NCI-H1105 treated with DMSO at 0.1 percent for 48 hours (cell line): ENCODE data around the gene ARHGEF40.

Experiments
- DNase-seq: peaks from one replicate; lab custom pipeline; 2025; lab: John Stamatoyannopoulos, UW

The ARHGEF40 gene

GRCh38 chr14:21098076-21098891 is 28.2 kb downstream of the ARHGEF40 start, which contains the start of gene ZNF219:
Gene ZNF219 (minus strand): TSS chr14:21098655. CDS start chr14:21093591, 5,064 bp downstream.
- peak; percentile 51 for DNase-seq

- DNase-seq = peak; percentile 51
Measured at GRCh38 chr14:21098892-21099595, 28.9 kb downstream of the ARHGEF40 start.

DNA sequence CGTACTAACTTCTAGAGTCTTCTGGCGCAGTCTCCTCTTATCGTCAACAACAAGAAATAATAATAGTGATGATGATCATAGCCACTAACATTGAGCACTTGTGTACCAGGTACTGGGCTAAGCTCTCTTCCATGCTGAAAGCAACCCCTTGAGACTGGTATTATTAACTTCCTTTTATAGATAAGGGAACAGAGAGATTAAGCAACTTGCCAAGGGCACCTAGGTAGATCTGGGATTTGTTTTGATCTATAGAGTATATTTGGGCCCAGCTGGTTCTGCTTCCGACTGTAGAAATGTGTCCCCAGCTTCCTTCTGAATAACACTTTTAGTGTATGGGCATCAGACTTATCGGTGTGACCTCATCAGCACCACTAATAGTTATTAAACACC is 29.5 kb downstream of the ARHGEF40 start:
- DNase-seq = no peak

DNA sequence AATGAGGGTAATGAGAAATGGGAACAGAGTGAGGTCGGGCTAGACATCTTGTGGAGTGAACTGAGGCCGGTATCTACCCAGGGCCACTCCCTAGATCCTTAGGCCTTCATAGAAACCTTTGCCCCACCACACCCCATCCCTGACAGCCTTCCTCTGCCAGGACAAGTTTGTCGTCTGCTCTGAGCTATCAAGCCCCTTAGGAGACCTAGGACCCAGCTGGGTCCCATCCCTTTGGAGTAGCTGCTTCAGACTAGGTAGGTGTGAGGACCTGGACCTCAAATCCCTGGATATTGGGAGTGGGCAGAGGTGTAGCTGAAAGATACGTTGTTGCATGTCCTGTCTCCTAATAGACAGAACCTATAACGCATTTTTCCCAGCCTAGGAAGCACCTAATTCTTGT is 30.8 kb downstream of the ARHGEF40 start, which contains the start of gene TMEM253:
TSS of gene TMEM253 (plus strand) at position 136 of the 400 bp plus-strand sequence. CDS start 278 bp downstream, outside the sequence.
- DNase-seq = no peak

- no peak for DNase-seq
Measured at GRCh38 chr14:21101802-21102413, 31.8 kb downstream of the ARHGEF40 start.

DNA sequence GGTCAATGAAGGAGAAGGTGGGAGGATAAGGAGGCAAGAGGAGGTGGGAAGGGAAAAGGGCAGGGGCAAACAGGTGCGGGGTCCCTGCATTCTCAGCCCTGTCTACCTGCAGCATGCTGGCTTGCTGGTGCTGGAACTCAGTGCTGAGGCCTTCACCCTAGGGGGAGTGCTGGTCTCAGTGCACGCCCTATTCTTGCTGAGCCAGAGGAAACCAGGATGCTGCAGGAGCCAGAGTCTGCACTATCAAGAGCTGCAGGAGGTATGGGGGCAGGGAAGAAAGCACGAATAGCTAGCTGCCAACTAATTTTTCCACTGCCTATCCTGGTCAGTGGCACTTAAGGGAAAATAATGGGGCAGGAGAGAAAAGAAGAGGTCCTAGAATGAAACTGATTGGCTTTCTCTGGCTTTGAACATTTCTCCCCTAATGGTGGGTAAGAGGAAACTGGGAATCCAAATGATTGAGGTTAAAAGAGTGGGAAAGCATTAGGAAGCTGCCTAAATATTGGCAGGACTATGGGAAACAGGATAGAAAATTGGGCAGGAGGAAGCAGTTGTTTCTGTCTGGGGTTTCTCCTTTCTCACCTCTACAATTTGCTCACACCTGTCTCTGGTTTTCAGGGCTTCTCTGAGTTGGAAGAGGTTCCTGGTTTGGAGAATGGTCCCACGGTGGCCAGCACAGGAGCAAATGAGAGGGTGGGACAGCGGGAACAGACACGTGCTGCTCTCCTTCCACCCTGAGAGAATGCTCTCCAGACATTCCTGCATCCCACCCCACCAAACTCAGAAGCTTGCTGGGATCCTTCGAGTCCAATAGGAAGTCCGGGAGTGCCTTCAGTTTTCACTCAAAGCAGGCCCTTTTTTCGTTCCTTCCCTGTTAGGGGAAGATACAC is 32.7 kb downstream of the ARHGEF40 start:
- DNase-seq = no peak

DNA sequence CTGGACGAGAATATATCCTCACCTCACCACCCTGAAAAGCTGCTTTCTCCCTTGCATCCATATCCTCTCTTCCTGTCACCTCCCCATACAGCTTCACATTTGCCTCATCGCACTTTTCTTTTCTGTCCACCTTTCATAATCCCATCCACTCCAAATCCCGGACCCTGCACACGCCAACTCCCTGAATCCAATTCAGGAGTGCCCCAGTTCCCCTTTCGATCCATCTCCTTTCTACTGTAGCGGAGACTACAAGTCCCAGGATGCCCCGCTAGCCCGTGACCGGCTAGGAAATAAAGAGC is 33.3 kb downstream of the ARHGEF40 start:
- no peak for DNase-seq

DNA sequence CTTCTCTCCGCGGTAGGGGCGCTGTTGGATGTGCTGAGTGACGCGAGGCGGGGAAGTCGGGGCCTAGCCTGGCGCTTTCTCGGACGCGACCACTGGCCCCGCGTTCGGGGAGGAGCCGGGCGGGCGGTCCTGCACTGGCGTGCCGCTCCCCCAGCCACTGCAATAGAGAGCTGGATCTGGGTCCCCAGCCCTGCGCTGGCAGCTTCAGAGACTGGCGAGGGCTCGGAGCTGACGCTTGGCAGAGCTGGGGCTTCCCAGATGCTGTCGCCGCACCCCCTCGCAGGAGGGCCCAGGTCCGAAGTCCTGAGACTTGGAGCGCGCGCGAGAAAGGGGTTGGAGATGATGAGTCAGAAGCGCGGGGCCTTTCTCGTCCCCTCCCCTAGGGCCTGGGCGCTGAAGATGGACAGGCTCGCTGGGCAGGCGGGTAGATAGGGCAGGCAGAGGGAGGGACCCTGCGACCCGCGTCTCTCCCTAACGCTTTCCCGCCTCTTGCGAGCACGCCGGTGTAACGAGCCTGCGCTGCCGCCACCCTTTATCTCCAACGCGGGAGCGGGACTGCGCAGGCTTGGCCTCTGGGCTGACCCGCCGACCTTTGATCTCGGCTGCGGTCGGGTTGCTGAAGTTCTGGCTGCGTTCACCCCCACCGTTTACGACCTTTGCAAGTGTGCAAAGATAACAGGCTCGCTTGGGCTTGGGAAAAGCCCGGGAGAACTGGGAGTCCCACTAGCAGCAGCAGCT is 33.8 kb downstream of the ARHGEF40 start:
- peak; percentile 94 for DNase-seq

DNA sequence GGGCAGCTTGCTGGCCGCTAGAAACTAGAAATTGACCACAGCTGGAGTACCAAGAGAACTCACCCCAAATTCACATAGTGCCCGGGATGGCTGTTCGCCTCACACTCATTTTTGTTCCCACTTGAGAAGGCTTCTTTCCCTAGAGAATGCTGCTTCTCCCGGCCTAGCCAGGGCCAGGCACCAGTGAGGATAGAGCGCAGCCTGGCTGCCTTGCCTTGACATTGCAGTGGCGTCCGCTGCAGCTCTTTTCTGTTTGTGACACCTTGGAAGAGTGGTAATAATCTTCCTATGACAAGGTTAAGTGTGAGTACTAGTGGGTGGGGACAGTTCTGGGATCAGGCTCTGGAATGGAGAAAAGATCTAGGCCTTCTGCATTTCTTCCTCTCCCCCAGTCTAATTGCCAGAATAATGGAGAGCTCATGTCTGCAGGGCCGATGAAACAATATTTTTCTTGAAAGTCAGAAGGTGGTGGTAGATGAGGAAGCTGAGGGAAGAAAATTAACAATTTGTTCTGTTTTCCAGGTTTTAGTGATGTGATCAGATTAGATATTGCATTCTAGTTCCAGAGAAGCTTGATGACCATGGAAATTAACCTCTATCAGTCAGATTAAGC is 34.5 kb downstream of the ARHGEF40 start:
- DNase-seq = peak; percentile 86

- DNase-seq = no peak
Measured at GRCh38 chr14:21105095-21105494, 35.0 kb downstream of the ARHGEF40 start.

DNA sequence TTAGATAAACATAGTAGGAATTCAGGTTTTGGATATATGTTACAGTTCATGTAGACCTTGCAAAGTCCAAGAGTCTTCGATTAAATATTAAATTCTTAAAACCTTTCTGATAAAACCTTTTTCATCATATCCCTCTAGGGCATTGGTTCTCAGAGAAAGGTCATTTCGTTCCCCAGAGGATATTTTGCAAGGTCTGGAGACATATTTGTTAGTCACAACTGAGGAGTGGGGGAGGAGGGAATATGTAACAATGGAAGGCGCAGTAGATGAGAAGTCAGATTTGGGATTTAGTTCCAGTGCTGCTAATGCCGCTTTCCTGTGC is 36.0 kb downstream of the ARHGEF40 start:
- DNase-seq = no peak

- DNase-seq = peak; percentile 80
Measured at GRCh38 chr14:21106498-21107282, 36.6 kb downstream of the ARHGEF40 start.

DNA sequence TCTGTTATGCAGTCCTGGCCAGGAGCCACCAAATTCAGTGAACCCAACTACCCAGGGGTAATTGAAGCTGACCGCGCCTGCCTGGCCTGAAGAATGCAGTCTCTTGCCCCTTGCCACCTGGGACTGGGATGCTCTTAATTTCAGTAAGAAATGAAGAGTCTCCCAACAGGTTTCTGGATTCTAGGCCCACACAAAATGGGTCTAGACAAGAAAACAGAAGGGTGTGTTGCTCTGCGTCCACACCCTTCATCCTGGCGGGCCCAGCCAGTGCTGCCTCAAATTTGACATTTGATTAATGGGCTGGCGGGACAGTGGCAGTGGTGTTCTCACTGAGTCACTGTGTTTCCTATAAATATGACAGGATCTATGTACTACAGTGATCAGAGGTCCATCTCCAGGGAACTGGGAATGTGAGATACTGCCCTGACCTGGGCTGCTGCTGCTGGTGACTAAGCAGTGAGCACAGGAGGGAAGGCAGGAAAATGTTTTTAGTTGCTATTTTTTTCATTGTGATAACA is 37.2 kb downstream of the ARHGEF40 start:
- DNase-seq = no peak

GRCh38 chr14:21108791-21109190 is 38.7 kb downstream of the ARHGEF40 start:
- DNase-seq = no peak

- no peak for DNase-seq
Measured at GRCh38 chr14:21109377-21110138, 39.5 kb downstream of the ARHGEF40 start.

DNA sequence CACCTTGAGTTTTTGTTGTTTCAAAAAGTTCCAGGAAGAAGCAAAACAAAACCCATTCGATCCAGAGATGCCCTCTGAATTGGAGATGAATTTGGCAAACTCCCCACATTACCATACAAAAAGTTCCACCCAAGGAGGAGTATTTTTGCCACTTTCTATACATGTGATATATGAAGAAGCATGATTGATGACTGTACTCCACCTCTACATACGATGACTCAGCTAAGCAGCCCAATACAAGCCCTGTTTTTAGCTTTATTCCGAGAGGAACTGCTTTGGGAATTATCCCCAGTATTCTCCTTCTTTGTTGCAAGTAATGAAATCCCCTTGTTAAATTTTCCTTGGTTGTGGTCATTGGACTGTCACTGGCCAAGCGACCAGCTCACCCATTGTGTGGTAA is 42.2 kb downstream of the ARHGEF40 start:
- no peak for DNase-seq

DNA sequence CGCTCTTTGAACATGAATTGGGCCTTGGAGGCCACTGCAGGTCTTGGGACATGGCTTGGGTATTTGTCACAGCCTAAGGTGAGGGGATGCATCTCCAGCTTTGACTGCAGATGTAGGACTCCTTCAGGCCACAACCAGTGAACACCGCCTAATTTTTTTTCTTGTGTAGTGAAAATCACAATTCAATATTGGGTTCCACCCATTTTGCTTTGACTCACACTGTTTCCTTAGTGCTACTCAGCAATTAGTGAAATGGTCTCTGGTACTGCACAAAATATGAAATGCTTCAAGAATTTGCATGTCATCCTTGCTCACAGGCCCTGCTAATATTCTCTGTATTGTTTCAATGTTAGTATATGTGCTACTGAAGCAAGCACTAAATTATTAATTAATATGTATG is 43.3 kb downstream of the ARHGEF40 start:
- DNase-seq = no peak

DNA sequence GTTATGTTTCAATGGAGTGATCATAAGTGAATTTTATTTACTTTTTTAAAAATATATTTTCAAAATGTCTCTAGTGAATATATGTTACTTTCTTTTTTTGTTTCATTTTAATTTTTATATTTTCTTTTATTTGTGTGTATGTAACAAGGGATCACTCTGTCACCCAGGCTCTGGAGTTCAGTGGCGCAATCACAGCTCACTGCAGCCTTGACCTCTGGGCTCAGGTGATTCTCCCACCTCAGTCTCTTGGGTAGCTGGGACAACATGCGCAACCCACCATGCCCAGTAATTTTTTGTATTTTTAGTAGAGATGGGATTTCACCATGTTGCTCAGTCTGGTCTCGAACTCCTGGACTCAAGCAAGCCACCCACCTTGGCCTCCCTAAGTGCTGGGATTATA is 48.8 kb downstream of the ARHGEF40 start:
- no peak for DNase-seq

DNA sequence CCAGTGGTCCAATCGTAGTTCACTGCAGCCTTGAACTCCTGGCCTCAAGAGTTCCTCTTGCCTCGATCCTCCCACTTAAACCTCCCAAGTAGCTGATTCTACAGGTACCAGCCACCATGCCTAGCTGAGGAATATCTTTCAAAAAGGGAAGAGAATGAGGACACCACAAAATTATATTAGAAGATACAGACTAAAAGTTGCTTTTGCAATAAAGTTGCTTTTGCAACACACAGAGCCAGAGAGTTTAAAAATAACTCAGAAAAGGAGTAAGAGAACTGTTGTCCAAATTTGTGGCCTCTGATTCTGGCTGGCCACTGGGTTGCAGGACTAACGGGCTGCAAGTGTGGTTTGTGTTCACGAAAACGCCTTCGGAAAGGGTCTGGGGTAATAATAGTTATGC is 50.6 kb downstream of the ARHGEF40 start:
- no peak for DNase-seq
